AG08396 (cell line): ENCODE results near the gene DCANP1.

ENCODE experiments used
- DNase-seq: peaks from one replicate; pipeline ENCODE4 v3.0.0; 2012; ENCODE audit warnings: low spot score, mixed read lengths

DCANP1 gene

DNA sequence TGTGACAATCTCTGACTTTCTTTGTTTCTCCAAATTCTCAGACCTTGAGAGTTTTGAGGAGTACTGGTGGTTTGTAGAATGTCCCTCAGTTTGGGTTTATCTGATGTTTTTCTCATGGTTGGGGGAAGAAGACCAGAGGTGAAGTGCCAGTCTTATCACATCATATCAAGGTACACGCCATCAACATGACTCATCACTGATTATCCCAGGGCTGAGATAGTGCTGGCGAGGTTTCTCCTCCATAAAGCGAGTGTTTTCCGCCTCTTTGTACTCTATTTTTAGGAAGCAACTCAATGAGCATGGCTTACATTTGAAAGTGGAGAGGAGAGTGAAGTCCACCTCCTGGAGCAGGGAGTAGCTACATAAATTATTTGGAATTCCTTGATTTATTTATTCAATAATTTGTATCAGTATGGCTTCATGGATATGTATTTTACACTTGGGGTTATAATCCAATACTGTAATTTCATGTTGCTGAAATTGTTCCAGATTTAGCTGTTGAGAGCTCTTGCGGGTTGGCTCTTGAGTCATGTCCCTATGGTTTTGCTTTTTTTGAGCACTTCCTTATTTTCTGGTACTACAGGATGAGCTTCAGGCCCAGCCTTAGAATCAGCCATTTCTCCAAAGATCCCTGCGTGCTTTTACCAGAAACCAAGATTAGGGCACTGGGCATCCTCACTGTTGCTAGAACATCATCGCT is 23.9 kb downstream of the DCANP1 start:
- DNase-seq = no peak

DNA sequence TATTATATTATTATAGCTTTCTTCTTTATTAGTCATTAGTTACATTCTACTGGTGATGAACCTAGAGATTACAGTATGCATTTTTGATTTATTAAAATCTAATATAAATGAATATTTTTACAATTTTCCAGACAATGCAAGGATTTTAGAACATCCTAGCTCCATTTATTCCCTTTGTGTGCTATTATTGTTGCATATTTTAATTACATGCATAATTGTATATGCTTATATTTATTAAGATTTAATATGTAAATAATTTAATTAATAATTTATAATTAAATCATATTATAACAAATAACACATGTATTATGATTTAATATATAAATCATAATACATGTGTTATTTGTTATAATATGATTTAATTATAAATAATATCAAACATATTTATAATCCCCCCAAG is 24.7 kb downstream of the DCANP1 start:
- no peak for DNase-seq

DNA sequence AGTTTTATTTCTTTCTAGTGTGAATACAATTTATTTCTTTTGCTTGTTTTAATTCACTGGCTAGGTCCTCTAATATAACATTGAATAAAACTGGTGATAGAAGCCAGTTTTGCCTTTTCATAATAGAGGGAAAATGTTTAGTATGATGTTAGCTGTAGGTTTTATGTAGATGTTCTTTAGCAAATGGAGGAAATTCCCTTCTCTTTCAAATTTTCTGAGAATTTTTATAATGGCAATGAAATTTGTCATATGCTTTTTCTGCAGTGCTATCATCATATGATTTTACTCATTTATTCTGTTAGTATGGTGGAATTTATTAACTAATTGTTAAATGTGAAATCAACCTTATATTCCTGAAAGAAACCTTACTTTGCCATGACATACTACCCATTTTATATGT is 30.1 kb downstream of the DCANP1 start:
- no peak for DNase-seq

DNA sequence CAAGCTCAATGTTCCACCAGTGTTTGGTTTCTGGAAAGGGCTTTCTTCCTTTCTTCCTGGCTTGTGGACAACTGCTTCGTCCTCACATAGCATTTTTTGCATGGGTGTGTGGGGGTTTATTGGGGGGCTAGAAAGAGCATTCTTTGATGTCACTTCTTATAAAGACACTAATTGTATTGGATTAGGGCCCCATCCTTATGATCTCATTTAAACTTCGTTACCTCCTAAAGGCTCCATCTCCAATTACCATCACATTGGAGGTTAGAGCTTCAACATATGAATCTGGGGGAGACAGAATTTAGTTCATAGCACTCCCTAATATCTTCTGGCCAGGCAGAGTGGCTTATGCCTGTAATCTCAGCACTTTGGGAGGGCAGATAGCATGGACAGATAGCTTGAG is 42.1 kb downstream of the DCANP1 start:
- no peak for DNase-seq

DNA sequence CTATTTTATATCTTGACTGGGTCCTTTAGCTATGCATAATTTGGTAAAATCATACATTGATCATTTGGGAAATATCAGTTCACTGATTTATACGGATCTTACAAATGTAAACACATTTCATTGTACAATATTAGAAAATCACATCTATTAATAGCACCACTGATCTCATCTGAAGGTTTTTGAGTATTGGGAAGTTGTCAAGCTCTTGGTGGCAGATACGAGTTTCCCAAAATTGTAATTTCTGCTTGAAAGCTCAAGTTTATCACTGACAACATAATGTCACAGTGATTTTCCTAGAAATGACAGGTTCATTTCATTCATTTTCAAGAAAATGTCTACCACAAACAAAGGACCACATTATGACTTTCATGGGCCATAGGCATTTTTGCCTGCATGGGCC is 45.1 kb downstream of the DCANP1 start:
- no peak for DNase-seq

DNA sequence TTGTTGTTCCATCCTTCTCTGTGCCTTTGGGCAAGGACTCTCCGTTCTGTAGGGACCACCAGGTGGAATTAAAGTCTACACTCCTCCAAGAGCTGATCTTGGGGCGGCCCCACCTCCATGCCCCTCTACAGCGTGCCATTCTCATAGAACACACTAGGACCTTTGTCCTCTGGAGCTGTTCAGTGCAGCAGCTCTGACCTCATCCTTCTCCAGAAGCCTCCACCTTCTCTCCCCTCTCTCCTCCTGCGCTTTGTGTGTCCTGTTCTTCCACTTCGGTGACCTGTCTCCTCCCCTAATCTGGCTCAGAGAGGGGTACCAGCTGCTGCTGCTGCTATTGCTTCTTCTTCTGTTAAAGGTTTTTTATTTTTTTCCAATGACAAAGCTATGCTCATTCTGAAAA is 46.3 kb downstream of the DCANP1 start:
- DNase-seq = no peak

DNA sequence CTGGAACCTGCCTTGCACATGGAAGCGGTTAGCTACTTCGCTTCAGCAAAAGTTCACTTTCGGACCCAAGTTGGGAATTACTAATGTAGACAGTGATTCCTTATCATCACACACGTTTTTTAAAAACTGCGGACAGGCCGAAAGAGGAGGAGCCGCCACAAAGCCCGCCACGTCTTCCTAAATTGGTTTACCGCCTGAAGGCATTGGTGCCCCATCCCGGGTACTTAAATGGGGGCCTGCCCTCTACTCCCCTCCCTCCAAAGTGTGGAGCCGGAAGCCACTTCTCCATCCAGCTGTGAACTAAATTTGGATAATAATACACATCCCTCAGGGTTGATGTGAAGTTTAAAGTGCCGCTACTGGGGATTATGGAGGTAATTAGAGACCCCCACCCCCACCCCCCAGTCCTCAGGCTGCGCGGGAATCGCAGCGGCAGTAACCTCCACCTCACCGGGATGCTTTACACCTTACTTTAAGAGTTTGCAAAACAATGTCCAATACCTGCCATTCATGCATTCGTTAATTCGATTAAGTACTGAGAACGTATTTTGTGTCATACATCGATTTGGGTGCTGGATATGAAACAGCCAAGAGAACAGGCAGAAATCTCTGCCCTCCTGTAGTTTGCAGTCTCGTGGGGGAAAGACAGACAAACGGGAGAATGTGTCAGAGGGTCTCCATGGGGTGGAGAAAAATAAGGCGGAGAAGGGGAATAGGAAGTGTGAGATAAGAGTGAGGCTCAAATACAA is 47.2 kb downstream of the DCANP1 start:
- DNase-seq = no peak

DNA sequence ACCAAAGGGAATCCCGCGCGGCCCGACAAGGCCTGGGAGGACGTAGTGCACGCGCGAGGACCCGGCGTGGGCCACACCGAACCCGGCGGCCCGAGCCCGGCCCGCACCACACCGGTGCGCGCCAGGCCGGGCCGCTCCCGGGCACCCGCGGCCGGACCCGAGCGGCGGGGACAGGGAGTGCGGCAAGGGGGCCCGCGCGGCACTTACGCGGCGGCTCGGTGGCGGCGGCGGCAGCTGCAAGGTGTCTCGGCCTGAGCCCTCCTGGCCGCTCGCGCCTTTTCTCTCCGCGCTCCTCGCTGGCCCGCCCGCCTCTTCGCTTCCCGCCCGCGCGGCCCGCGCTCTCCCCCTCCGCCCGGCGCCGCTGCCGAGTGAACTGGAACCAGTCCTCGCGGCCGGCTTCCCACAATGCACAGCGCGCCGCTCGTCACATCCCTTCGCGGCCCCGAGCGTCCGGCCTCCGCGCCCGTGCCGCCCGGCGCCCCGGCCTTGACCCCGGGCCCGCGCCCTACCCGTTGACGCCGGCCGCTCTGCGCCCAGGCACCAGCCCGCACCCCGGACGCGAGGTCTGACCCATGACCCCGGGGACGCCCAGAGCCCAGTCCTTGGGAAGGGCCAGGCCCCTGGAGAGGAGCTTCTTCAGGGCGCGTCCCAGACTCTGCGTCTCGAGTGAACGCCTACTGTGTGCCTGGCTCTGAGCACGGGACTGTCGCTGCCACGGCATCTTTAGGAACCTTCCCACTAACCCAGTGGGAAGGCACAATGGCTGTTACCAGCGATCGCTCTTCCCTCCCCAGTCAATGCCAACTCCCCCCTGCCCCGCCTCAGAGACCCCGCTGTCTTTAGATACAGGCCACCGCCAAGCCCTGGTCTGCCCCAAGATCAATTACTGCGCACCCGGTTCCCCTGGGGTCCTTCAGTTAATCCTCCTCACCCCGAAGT is 48.0 kb downstream of the DCANP1 start, which contains the start of gene MACROH2A1:
Gene MACROH2A1, minus strand, starts transcription at position 377 of the 939 bp plus-strand sequence. CDS start 10,138 bp downstream, outside the sequence.
- peak; percentile 93 for DNase-seq

DNA sequence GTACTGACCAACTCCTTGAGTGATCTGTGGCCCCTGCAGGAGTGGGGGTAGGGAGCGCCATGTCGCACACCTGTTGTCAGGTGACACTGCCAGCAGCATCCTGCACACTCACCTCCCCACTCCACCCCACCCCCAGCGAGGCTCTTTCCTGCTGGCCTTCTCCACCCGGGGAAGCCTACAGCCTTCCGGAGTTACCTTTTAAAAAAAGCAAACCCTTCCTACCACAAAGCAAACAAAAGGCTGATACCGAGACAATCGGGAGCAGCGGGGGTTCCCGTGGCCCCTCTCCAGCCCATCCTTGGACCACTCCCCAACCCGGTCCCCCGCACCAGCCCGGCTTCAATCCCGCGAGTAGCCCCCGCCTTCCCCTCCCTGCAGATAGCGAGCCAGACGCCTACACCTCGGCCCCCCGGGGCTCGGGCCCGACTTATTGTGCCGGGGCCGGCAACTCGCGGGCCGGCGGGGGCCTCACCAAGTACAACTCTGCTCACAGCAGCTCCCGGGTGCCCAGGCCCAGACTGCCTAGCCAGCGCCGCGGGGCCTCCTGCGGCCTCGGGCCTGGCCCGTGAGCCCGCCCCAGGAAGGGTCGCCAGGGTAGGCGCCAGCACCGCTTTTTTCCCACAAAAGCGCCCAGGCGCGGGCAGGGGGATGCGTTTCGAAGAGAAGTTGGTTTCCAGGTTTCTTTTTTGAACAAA is 48.8 kb downstream of the DCANP1 start:
- peak; percentile 58 for DNase-seq

DNA sequence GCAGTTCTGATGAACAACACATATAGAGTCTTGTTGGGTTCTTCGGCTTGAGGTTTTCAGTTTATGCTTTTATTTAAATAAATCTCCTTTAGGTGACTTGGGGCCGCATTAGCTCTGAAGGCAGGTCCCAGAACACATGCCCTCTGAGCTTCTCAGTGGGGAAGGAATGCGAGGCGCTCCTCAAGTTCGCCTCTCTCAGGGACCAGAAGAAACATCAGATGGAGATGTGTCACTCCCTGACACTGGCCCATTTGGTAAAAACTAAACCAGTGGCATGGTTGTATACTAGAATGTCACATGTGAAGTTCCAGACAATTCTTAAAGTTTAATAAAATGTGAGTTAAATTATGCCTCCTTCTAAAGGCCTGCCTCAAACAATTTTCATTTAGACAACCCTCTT is 50.1 kb downstream of the DCANP1 start:
- DNase-seq = no peak

DNA sequence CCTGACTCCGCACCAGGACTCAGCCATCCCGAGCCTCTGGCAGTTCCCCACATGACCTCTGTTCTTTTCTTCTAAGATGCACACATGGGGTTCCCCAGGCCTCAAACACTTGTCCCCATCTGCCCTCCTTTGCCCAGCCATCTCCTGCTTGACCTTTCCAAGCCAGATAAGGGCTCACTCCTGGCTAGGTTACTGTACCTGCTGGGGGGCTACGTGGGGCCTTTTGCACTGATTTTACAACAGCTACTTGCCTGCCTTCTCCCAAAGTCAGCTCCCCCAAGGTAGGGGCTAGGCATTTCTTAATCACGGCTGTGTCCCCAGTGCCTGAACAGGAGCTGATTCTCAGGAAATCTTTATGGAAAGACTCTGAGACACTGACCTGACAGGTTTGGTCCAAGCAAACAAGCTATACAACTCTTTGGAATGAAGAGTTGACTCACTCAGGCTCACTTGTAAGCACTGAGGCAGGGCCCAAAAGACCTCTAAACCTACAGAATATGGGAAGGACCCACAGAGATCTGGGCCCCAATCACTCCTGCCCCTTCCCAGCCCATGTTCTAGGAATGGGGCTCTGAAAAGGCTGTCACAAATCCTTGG is 50.6 kb downstream of the DCANP1 start:
- no peak for DNase-seq

DNA sequence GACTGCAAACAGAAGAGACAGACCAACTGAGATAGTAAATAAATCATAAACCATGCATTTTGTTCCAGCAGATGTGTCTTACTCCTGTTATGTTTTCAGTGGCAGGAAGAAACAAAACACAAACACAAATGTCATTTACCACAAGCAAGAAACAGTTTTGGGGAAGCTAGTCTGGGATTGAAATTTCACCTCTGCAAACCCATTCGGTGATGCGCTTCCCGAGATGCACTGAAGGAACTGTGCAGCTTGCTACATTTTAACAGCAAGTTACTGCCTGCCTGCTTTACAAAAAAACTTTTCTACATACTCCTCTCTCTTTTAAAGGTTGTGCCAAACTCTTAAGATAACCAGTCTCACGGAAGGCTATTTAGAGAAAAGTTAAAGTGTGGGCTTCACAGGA is 51.3 kb downstream of the DCANP1 start:
- DNase-seq = no peak

DNA sequence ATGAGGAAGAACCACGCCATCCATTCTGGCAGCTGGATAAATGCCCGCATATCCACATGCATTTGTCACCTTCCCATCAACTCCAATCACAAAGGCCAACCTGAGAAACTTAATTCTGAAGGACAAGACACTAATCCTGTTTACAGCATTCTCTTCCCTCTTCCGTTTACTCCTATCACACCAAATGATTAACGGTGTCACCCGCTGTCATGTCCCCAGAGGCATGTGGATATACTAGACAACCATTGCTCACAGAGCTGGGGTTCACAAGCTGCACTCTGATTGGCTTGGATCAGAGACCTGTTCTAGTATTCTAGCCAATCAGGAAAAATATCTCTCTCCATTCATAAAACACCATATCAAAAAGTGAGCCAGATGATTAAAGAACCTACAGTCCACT is 51.7 kb downstream of the DCANP1 start:
- DNase-seq = no peak
